ENCODE results near the gene SPINK1. TPM values are rescaled to one million over a fixed set of nuclear protein-coding genes. Genes with fewer than 3 reads are reported as not detected.
"Not testable (repeated sequence)": the region's sequence is repeated elsewhere in the genome, so short reads cannot be mapped to it uniquely, and the experiment has no call there.

The SPINK1 gene
- total RNA-seq, 1 experiment from 2014 or later: 3.2 TPM

- DNase-seq: no peak
- H3K27me3 ChIP-seq (ENCODE audit: control insufficient read depth, insufficient read depth, low read length): no peaks in the 10 kb centered on the region
- no peak overlapping the region for H3K4me3 ChIP-seq (ENCODE audit: insufficient read depth, low read depth, low read length)
- H3K36me3 ChIP-seq (replicated peaks; ENCODE audit: control insufficient read depth, insufficient read depth, low read length): no peaks in the 10 kb centered on the region
Measured at GRCh38 chr5:147804334-147804733, 27.1 kb downstream of the SPINK1 start.

- Histone ChIP-seq H3K4me3 (ENCODE audit: insufficient read depth, low read depth, low read length) (no peak overlapping the region), H3K36me3 (replicated peaks; ENCODE audit: control insufficient read depth, insufficient read depth, low read length) (no peaks in the 10 kb centered on the region), H3K27me3 (ENCODE audit: control insufficient read depth, insufficient read depth, low read length) (no peaks in the 10 kb centered on the region)
- DNase-seq: no peak
Measured at GRCh38 chr5:147803926-147804325, 27.5 kb downstream of the SPINK1 start.

GRCh38 chr5:147803161-147803560 is 28.3 kb downstream of the SPINK1 start:
- not testable (repeated sequence) for H3K4me3 ChIP-seq (ENCODE audit: insufficient read depth, low read depth, low read length); DNase-seq; H3K36me3 ChIP-seq (replicated peaks; ENCODE audit: control insufficient read depth, insufficient read depth, low read length); H3K27me3 ChIP-seq (ENCODE audit: control insufficient read depth, insufficient read depth, low read length)

- no peak overlapping the region for H3K4me3 ChIP-seq (ENCODE audit: insufficient read depth, low read depth, low read length)
- no peaks in the 10 kb centered on the region for H3K27me3 ChIP-seq (ENCODE audit: control insufficient read depth, insufficient read depth, low read length)
- no peaks in the 10 kb centered on the region for H3K36me3 ChIP-seq (replicated peaks; ENCODE audit: control insufficient read depth, insufficient read depth, low read length)
- DNase-seq: no peak
Measured at GRCh38 chr5:147801461-147801860, 30.0 kb downstream of the SPINK1 start.

- no peak overlapping the region for H3K4me3 ChIP-seq (ENCODE audit: insufficient read depth, low read depth, low read length)
- no peak for DNase-seq
Measured at GRCh38 chr5:147800491-147800890, 31.0 kb downstream of the SPINK1 start.

GRCh38 chr5:147796556-147797308 is 34.7 kb downstream of the SPINK1 start:
- no peak overlapping the region for H3K4me3 ChIP-seq (ENCODE audit: insufficient read depth, low read depth, low read length)
- H3K36me3 ChIP-seq (replicated peaks; ENCODE audit: control insufficient read depth, insufficient read depth, low read length): no peaks in the 10 kb centered on the region
- no peak for DNase-seq
- H3K27me3 ChIP-seq (ENCODE audit: control insufficient read depth, insufficient read depth, low read length): no peaks in the 10 kb centered on the region

More at GRCh38 chr5:147800491-147800890, 31.0 kb downstream of the SPINK1 start:
- Histone ChIP-seq H3K27me3 (ENCODE audit: control insufficient read depth, insufficient read depth, low read length) (no peaks in the 10 kb centered on the region), H3K36me3 (replicated peaks; ENCODE audit: control insufficient read depth, insufficient read depth, low read length) (no peaks in the 10 kb centered on the region)

- no peak for DNase-seq
Measured at GRCh38 chr5:147791181-147791580, 40.3 kb downstream of the SPINK1 start.

GRCh38 chr5:147789820-147790219 is 41.7 kb downstream of the SPINK1 start:
- H3K36me3 ChIP-seq (replicated peaks; ENCODE audit: control insufficient read depth, insufficient read depth, low read length): no peaks in the 10 kb centered on the region

More at GRCh38 chr5:147791181-147791580, 40.3 kb downstream of the SPINK1 start:
- H3K27me3 ChIP-seq (ENCODE audit: control insufficient read depth, insufficient read depth, low read length): no peaks in the 10 kb centered on the region
- H3K36me3 ChIP-seq (replicated peaks; ENCODE audit: control insufficient read depth, insufficient read depth, low read length): no peaks in the 10 kb centered on the region
- H3K4me3 ChIP-seq (ENCODE audit: insufficient read depth, low read depth, low read length): no peak overlapping the region

GRCh38 chr5:147788023-147788422 is 43.4 kb downstream of the SPINK1 start:
- no peak for DNase-seq
- Histone ChIP-seq H3K36me3 (replicated peaks; ENCODE audit: control insufficient read depth, insufficient read depth, low read length) (no peaks in the 10 kb centered on the region), H3K27me3 (ENCODE audit: control insufficient read depth, insufficient read depth, low read length) (no peaks in the 10 kb centered on the region), H3K4me3 (ENCODE audit: insufficient read depth, low read depth, low read length) (no peak overlapping the region)

More at GRCh38 chr5:147789820-147790219, 41.7 kb downstream of the SPINK1 start:
- H3K4me3 ChIP-seq (ENCODE audit: insufficient read depth, low read depth, low read length): no peak overlapping the region
- no peaks in the 10 kb centered on the region for H3K27me3 ChIP-seq (ENCODE audit: control insufficient read depth, insufficient read depth, low read length)
- no peak for DNase-seq

GRCh38 chr5:147786142-147786541 is 45.3 kb downstream of the SPINK1 start:
- DNase-seq: no peak
- Histone ChIP-seq H3K36me3 (replicated peaks; ENCODE audit: control insufficient read depth, insufficient read depth, low read length) (no peaks in the 10 kb centered on the region), H3K27me3 (ENCODE audit: control insufficient read depth, insufficient read depth, low read length) (no peaks in the 10 kb centered on the region), H3K4me3 (ENCODE audit: insufficient read depth, low read depth, low read length) (no peak overlapping the region)

- DNase-seq: no peak
- H3K27me3 ChIP-seq (ENCODE audit: control insufficient read depth, insufficient read depth, low read length): no peaks in the 10 kb centered on the region
- no peak overlapping the region for H3K4me3 ChIP-seq (ENCODE audit: insufficient read depth, low read depth, low read length)
- H3K36me3 ChIP-seq (replicated peaks; ENCODE audit: control insufficient read depth, insufficient read depth, low read length): no peaks in the 10 kb centered on the region
Measured at GRCh38 chr5:147784146-147784987, 47.1 kb downstream of the SPINK1 start.

GRCh38 chr5:147782110-147783028 is 49.1 kb downstream of the SPINK1 start, which contains the start of gene JAKMIP2:
Gene JAKMIP2, minus strand, starts transcription at chr5:147782728. Its CDS starts 110,922 bp downstream, at chr5:147671806.
- DNase-seq: peak; percentile 87
- Histone ChIP-seq H3K36me3 (replicated peaks; ENCODE audit: control insufficient read depth, insufficient read depth, low read length) (no peaks in the 10 kb centered on the region), H3K27me3 (ENCODE audit: control insufficient read depth, insufficient read depth, low read length) (no peaks in the 10 kb centered on the region), H3K4me3 (ENCODE audit: insufficient read depth, low read depth, low read length) (peak within 1 kb of the TSS; percentile 51)

GRCh38 chr5:147780924-147781573 is 50.4 kb downstream of the SPINK1 start:
- H3K27me3 ChIP-seq (ENCODE audit: control insufficient read depth, insufficient read depth, low read length): no peaks in the 10 kb centered on the region
- H3K36me3 ChIP-seq (replicated peaks; ENCODE audit: control insufficient read depth, insufficient read depth, low read length): no peaks in the 10 kb centered on the region
- no peak overlapping the region; the same call in 1 of the 2 replicates for H3K4me3 ChIP-seq (ENCODE audit: insufficient read depth, low read depth, low read length)
- DNase-seq: peak; percentile 7

GRCh38 chr5:147779694-147780093 is 51.8 kb downstream of the SPINK1 start:
- Histone ChIP-seq H3K36me3 (replicated peaks; ENCODE audit: control insufficient read depth, insufficient read depth, low read length) (no peaks in the 10 kb centered on the region), H3K4me3 (ENCODE audit: insufficient read depth, low read depth, low read length) (no peak overlapping the region), H3K27me3 (ENCODE audit: control insufficient read depth, insufficient read depth, low read length) (no peaks in the 10 kb centered on the region)
- no peak for DNase-seq
